Measurements from ENCODE around the gene IZUMO2. TPM values are rescaled to one million over a fixed set of nuclear protein-coding genes. Genes with fewer than 3 reads are reported as not detected.
"Not testable (repeated sequence)": the region's sequence is repeated elsewhere in the genome, so short reads cannot be mapped to it uniquely, and the experiment has no call there.

IZUMO2 gene
- total RNA-seq, 2 donors from 2014 or later = not detected

DNA sequence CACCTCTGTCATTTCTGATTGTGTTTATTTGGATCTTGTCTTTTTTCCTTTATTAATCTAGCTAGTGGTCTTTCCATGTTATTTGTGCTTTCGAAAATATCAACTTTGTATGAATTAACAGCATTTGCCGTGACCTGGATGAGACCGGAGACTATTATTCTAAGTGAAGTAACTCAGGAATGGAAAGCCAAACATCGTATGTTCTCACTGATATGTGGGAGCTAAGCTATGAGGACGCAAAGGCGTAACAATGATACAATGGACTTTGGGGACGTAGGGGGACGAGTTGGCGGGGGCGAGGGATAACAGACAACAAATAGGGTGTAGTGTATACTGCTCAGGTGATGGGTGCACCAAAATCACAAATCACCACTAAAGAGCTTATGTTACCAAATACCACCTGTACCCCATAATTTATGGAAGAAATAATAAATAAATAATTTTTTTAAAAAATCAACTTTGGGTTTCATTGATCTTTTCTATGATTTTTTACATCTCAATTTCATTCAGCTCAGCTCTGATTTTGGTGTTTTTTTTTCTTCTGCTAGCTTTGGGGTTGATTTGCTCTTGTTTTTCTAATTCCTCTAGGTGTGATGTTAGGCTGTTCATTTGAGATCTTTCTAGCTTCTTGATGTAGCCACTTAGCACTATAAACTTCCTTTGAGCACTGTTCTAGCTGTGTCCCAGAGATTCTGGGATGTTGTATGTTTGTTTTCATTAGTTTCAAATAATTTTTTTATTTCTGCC is 27.1 kb downstream of the IZUMO2 start:
- H3K27me3 ChIP-seq; H3K36me3 ChIP-seq (replicated peaks in 1 of 2; ENCODE audit: insufficient read depth in 1 of 2, low read depth in 2 of 2); H3K4me1 ChIP-seq; H3K4me3 ChIP-seq; H3K9me3 ChIP-seq; ATAC-seq; H3K27ac ChIP-seq; intact Hi-C loops (cut with DNase I): not testable (repeated sequence)
- 67 to 74% methylated on average over 10 of the region's 10 CpGs for WGBS, 2 donors
- peak in 2 of 4 donors; percentile 14 to 18 for DNase-seq
- TF ChIP-seq CTCF (IDR thresholded peaks at IDR 0.05) = peak in 2 of 7 experiments; percentile 7 to 8

DNA sequence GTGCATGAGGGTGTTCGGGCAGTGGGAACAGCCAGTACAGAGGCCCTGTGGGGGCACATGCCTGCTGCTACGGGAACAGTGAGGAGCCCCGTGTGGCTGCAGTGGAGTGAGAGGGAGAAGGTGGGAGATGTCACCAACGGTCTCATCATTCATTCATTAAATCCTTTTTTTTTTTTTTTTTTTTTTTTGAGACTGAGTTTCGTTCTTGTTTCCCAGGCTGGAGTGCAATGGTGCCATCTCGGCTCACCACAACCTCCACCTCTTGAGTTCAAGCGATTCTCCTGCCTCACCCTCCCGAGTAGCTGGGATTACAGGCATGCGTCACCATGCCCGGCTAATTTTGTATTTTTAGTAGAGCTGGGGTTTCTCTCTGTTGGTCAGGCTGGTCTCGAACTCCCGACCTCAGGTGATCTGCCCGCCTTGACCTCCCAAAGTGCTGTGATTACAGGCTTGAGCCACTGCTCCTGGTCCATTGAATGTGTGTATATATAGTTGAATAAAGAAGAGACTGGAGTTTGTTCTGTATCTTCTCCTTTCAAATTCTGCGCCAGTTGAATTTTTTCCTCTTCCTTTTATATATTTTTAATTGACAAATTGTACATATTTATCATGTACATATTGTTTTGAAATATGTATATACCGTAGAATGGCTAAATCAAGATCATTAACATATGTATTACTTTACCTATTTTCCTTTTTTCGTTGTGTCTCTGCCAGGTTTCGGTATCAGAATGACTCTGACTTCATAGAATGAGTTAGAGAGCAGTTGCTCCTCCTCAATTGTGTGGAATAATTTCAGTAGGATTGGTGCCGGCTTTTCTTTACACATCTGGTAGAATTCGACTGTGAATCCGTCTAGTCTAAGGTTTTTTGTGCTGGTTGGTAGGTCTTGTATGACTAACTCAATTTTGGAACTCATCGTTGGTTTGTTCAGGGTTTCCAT is 28.0 kb downstream of the IZUMO2 start:
- H3K27ac ChIP-seq; H3K27me3 ChIP-seq; ATAC-seq; H3K36me3 ChIP-seq (replicated peaks in 1 of 2; ENCODE audit: insufficient read depth in 1 of 2, low read depth in 2 of 2); H3K9me3 ChIP-seq; H3K4me3 ChIP-seq; DNase-seq; intact Hi-C loops (cut with DNase I); H3K4me1 ChIP-seq: not testable (repeated sequence)
- 64 to 66% methylated on average over 18 to 19 of the region's 21 CpGs for WGBS, 2 donors

- H3K36me3 ChIP-seq (replicated peaks in 1 of 2; ENCODE audit: insufficient read depth in 1 of 2, low read depth in 2 of 2); DNase-seq; ATAC-seq; H3K9me3 ChIP-seq; H3K4me1 ChIP-seq; H3K27me3 ChIP-seq; H3K4me3 ChIP-seq; H3K27ac ChIP-seq; intact Hi-C loops (cut with DNase I): not testable (repeated sequence)
- WGBS, 2 donors = 50 to 59% methylated on average over 14 to 25 of the region's 31 CpGs
Measured at GRCh38 chr19:50133518-50134492, 29.3 kb downstream of the IZUMO2 start.

- DNase-seq; H3K36me3 ChIP-seq (replicated peaks in 1 of 2; ENCODE audit: insufficient read depth in 1 of 2, low read depth in 2 of 2); ATAC-seq; H3K27ac ChIP-seq; H3K9me3 ChIP-seq; H3K4me1 ChIP-seq; H3K4me3 ChIP-seq; intact Hi-C loops (cut with DNase I); H3K27me3 ChIP-seq: not testable (repeated sequence)
- WGBS, 2 donors = no CpG with 5 or more reads among the region's 13 CpGs
Measured at GRCh38 chr19:50104012-50104411, 59.1 kb downstream of the IZUMO2 start.

GRCh38 chr19:50103405-50103804 is 59.7 kb downstream of the IZUMO2 start:
- DNase-seq = not testable (repeated sequence)

More at GRCh38 chr19:50103405-50103804, 59.7 kb downstream of the IZUMO2 start:
- H3K27ac ChIP-seq; H3K36me3 ChIP-seq (replicated peaks in 1 of 2; ENCODE audit: insufficient read depth in 1 of 2, low read depth in 2 of 2); H3K9me3 ChIP-seq; ATAC-seq; intact Hi-C loops (cut with DNase I); H3K4me3 ChIP-seq; H3K4me1 ChIP-seq; H3K27me3 ChIP-seq: not testable (repeated sequence)
- WGBS, 2 donors = no CpG with 5 or more reads among the region's 13 CpGs

Other genes with a start within 250 kb of the IZUMO2 start
- gene ATF5, start 234.1 kb downstream of the IZUMO2 start, total RNA-seq = 10 to 100 TPM in 1 of 2 donors, 1 to 10 TPM in 1; 4.7 to 12.2 TPM
- 10 to 100 TPM; 17.9 to 21.8 TPM for gene NUP62, start 233.8 kb downstream of the IZUMO2 start, total RNA-seq
- 10 to 100 TPM in 1 of 2 donors, 1 to 10 TPM in 1; 1.3 to 12.5 TPM for gene SIGLEC11, start 202.1 kb downstream of the IZUMO2 start, total RNA-seq
- gene VRK3, start 137.9 kb downstream of the IZUMO2 start, total RNA-seq = 10 to 100 TPM; 32.7 to 33.3 TPM
- gene ZNF473, start 137.3 kb downstream of the IZUMO2 start, total RNA-seq = 1 to 10 TPM; 4.9 to 5.4 TPM
- 10 to 100 TPM; 40.9 to 61.2 TPM for gene MYH14, start 40.3 kb upstream of the IZUMO2 start, total RNA-seq
- gene KCNC3, start 166.1 kb upstream of the IZUMO2 start, total RNA-seq = 1 to 10 TPM; 1.8 to 6.3 TPM
- 1 to 10 TPM; 1.8 to 2.3 TPM for gene NAPSA, start 202.4 kb upstream of the IZUMO2 start, total RNA-seq
- gene NR1H2, start 213.2 kb upstream of the IZUMO2 start, total RNA-seq = 10 to 100 TPM; 43.2 to 50.1 TPM
- 10 to 100 TPM; 13.2 to 13.8 TPM for gene POLD1, start 221.1 kb upstream of the IZUMO2 start, total RNA-seq

All from body of pancreas (tissue), 4 donors.